SK-N-SH (cell line): Measurements from ENCODE around the gene TMEM97. TPM values are rescaled to one million over a fixed set of nuclear protein-coding genes. Genes with fewer than 3 reads are reported as not detected.

Experiments used
- CTCF ChIA-PET: fragments of 300-600, 350-600 bp; formaldehyde crosslinking; extraction: SDS; loops from one replicate; lab custom pipeline; 2021; lab: Yijun Ruan, JAX
- POLR2A ChIA-PET: fragments of 350-600 bp; sonication (Branson Sonifier 250); formaldehyde crosslinking; extraction: SDS; loops from one replicate; lab custom pipeline; 2020; ENCODE audit warnings: antibody characterized with exemption, inconsistent platforms; lab: Yijun Ruan, JAX
- DNase-seq: peaks from one replicate; pipeline ENCODE4 v3.0.0; 2012
- H2AFZ ChIP-seq: fragments of 200-600 bp; sonication (generic); 2 replicates; pipeline ENCODE4 v1.8.1; 2016; ENCODE audit warnings: antibody characterized with exemption, mild to moderate bottlenecking, low read depth
- H3F3A ChIP-seq: fragments of 200-600 bp; sonication (generic); replicated peaks from 2 replicates; pipeline ENCODE3; 2016; ENCODE audit warnings: antibody characterized with exemption, mild to moderate bottlenecking; ENCODE audit not compliant: insufficient read depth
- H3K27ac ChIP-seq, 2 experiments: fragments of 200-500 bp in 1 of 2; fragments of 200-600 bp in 1 of 2; sonication (Bioruptor generic) in 1 of 2; sonication (generic), shearing (Covaris generic) in 1 of 2; 2 replicates each; pipeline versions ENCODE4 v1.5.1 to v1.6.1; 2014 to 2016; ENCODE audit warnings: low read depth in 2 of 2, inconsistent platforms in 1 of 2, low read length in 1 of 2, mild to moderate bottlenecking in 1 of 2, mixed read lengths in 1 of 2
- H3K27me3 ChIP-seq: fragments of 200-600 bp; sonication (generic), shearing (Covaris generic); 2 replicates; pipeline ENCODE4 v1.6.1; 2016; ENCODE audit warnings: mixed run types; ENCODE audit not compliant: insufficient read depth
- H3K36me3 ChIP-seq, 2 experiments: fragments of 200-500 bp in 1 of 2; fragments of 200-600 bp in 1 of 2; sonication (Bioruptor generic) in 1 of 2; sonication (generic) in 1 of 2; replicated peaks in 1 of 2; 2 replicates each; pipeline versions ENCODE3 to v1.5.1; 2014 to 2016; ENCODE audit warnings: low read length in 1 of 2, mild to moderate bottlenecking in 1 of 2; ENCODE audit not compliant: insufficient read depth in 2 of 2, control insufficient read depth in 1 of 2
- H3K4me1 ChIP-seq, 2 experiments: fragments of 200-500 bp in 1 of 2; fragments of 200-600 bp in 1 of 2; sonication (Bioruptor generic) in 1 of 2; sonication (generic), shearing (Covaris generic) in 1 of 2; 2 replicates each; pipeline versions ENCODE4 v1.5.1 to v1.6.1; 2014 to 2016; ENCODE audit warnings: low read depth in 1 of 2, low read length in 1 of 2, mixed run types in 1 of 2; ENCODE audit not compliant: insufficient read depth in 2 of 2, control insufficient read depth in 1 of 2
- H3K4me2 ChIP-seq: fragments of 200-600 bp; sonication (generic), shearing (Covaris generic); 2 replicates; pipeline ENCODE4 v1.6.1; 2017; ENCODE audit warnings: mixed run types
- H3K4me3 ChIP-seq, 2 experiments: fragments of 200-500 bp in 1 of 2; fragments of 200-600 bp in 1 of 2; sonication (Bioruptor generic) in 1 of 2; sonication (generic), shearing (Covaris generic) in 1 of 2; 2 replicates each; pipeline versions ENCODE4 v1.5.1 to v1.8.1; 2014 to 2016; ENCODE audit warnings: low read depth in 2 of 2, inconsistent platforms in 1 of 2, low read length in 1 of 2, mild to moderate bottlenecking in 1 of 2, mixed read lengths in 1 of 2, moderate library complexity in 1 of 2
- H3K79me2 ChIP-seq: fragments of 200-600 bp; sonication (generic); 2 replicates; pipeline ENCODE4 v1.8.1; 2017; ENCODE audit warnings: mild to moderate bottlenecking; ENCODE audit not compliant: insufficient read depth
- H3K9ac ChIP-seq: fragments of 200-600 bp; sonication (generic); 2 replicates; pipeline ENCODE4 v1.6.1; 2017; ENCODE audit warnings: mixed run types
- H3K9me2 ChIP-seq: fragments of 200-600 bp; sonication (generic); 2 replicates; pipeline ENCODE4 v1.6.1; 2017; ENCODE audit warnings: mixed run types
- H3K9me3 ChIP-seq: fragments of 200-600 bp; sonication (generic); 2 replicates; pipeline ENCODE4 v1.6.1; 2017; ENCODE audit warnings: mixed run types, mild to moderate bottlenecking, moderate library complexity
- H4K20me1 ChIP-seq: fragments of 200-600 bp; sonication (generic); 2 replicates; pipeline ENCODE4 v1.6.1; 2017; ENCODE audit warnings: mild to moderate bottlenecking, mixed run types; ENCODE audit not compliant: insufficient read depth
- EP300 ChIP-seq, 2 experiments: IDR thresholded peaks; 2 replicates each; pipeline versions ENCODE4 v1.4.0 to v1.6.1; 2012; ENCODE audit warnings: borderline replicate concordance in 1 of 2, low read depth in 1 of 2, low read length in 1 of 2
- FOSL2 ChIP-seq: IDR thresholded peaks from 2 replicates; pipeline ENCODE4 v1.4.0; 2012; ENCODE audit warnings: low read depth, mild to moderate bottlenecking, moderate library complexity, borderline replicate concordance
- FOXM1 ChIP-seq: IDR thresholded peaks from 2 replicates; pipeline ENCODE4 v1.4.0; 2012; ENCODE audit warnings: low read depth, mild to moderate bottlenecking
- RCOR1 ChIP-seq: fragments of 150-350 bp; IDR thresholded peaks from 2 replicates; pipeline ENCODE4 v1.6.1; 2017; ENCODE audit warnings: antibody characterized with exemption, low read length
- RXRA ChIP-seq: IDR thresholded peaks from 2 replicates; pipeline ENCODE4 v1.4.0; 2012; ENCODE audit warnings: low read depth, mild to moderate bottlenecking, borderline replicate concordance
- SIN3A ChIP-seq: IDR thresholded peaks from 2 replicates; pipeline ENCODE4 v1.6.1; 2012; ENCODE audit warnings: low read depth, mild to moderate bottlenecking, low read length, moderate library complexity, borderline replicate concordance
- TCF12 ChIP-seq: IDR thresholded peaks from 2 replicates; pipeline ENCODE4 v1.4.0; 2012
- YY1 ChIP-seq: IDR thresholded peaks from 2 replicates; pipeline ENCODE4 v1.4.0; 2012; ENCODE audit warnings: low read depth, mild to moderate bottlenecking
- WGBS: methylation state at CpG from one replicate; pipeline ENCODE4 v1.1.6; 2017; ENCODE audit warnings: low lambda C conversion rate; 5-methylcytosine and 5-hydroxymethylcytosine counted together
- polyA plus RNA-seq, 3 experiments: library from polyadenylated mRNA; depleted of rRNA; stranded (reverse); fragments of >200 nt; gene quantifications; 2 replicates each; pipeline ENCODE4 v1.2.3, GENCODE V29; 2012
- TF ChIP-seq, protein P1 (sequence below): IDR thresholded peaks from 2 replicates; pipeline ENCODE4 v1.6.1; 2012; ENCODE audit warnings: mild to moderate bottlenecking, low read depth, low read length, moderate library complexity
- TF ChIP-seq, protein P2 (sequence below): fragments of 200-600 bp; sonication (generic); IDR thresholded peaks from 2 replicates; pipeline ENCODE4 v1.6.1; 2017; ENCODE audit warnings: antibody characterized with exemption, mild to moderate bottlenecking, moderate library complexity

TMEM97 gene
- polyA plus RNA-seq, 1 of the 3 experiments (the other 2 are of a cell fraction) = 8.6 TPM

DNA sequence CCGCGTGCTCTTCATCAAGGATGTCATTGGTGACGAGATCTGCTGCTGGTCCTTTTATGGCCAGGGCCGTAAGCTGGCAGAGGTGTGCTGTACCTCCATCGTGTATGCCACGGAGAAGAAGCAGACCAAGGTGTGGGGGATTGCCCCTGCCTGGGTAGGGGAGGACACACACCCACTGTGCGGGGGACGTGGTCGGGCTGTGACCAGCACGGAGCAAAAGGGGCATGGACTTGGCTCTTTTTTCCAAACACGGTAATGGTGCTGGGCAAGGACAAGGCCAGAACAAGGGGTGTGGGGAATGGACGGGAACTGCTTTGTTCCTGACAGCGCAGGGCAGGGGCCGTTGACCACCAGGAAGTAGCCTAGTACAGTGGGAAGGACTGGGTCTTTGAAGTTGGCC is 23.3 kb downstream of the TMEM97 start (continued):
- TF ChIP-seq, protein P1, sequence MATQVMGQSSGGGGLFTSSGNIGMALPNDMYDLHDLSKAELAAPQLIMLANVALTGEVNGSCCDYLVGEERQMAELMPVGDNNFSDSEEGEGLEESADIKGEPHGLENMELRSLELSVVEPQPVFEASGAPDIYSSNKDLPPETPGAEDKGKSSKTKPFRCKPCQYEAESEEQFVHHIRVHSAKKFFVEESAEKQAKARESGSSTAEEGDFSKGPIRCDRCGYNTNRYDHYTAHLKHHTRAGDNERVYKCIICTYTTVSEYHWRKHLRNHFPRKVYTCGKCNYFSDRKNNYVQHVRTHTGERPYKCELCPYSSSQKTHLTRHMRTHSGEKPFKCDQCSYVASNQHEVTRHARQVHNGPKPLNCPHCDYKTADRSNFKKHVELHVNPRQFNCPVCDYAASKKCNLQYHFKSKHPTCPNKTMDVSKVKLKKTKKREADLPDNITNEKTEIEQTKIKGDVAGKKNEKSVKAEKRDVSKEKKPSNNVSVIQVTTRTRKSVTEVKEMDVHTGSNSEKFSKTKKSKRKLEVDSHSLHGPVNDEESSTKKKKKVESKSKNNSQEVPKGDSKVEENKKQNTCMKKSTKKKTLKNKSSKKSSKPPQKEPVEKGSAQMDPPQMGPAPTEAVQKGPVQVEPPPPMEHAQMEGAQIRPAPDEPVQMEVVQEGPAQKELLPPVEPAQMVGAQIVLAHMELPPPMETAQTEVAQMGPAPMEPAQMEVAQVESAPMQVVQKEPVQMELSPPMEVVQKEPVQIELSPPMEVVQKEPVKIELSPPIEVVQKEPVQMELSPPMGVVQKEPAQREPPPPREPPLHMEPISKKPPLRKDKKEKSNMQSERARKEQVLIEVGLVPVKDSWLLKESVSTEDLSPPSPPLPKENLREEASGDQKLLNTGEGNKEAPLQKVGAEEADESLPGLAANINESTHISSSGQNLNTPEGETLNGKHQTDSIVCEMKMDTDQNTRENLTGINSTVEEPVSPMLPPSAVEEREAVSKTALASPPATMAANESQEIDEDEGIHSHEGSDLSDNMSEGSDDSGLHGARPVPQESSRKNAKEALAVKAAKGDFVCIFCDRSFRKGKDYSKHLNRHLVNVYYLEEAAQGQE = no peak
- TF ChIP-seq FOSL2 = no peak
- TF ChIP-seq YY1 = no peak

DNA sequence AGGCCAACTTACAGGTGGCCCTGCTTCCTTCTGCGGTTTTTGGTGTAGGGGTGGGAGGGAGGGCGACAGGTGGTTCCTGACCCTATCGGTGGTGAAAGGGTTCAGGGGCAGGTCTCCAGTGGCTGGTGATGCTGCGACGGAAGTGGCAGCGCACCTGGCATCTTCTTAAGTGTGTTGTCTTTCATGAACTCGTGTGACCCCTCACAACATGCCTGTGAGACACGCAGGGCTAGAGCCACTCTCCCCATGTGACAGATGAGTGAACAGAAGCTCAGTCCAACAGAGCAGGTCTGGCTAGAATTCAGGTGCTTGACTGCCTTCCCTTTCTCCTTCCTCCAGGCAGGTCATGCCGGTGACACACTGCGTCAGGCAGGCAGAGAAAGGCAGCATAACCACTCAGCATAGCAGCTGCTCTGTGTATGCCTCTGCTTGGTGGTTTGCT is 24.5 kb downstream of the TMEM97 start:
- ChIA-PET POLR2A (no interaction called here), CTCF (interaction anchor here (0.6 to 1.5 kb wide), 2 partner anchors 13 to 322 kb away, joined by 3 read pairs; no protein-coding TSS in a partner anchor)
- peaks cover 35% of the 10 kb centered on the region for H3K79me2 ChIP-seq
- no peak overlapping the region for H2AFZ ChIP-seq
- H3K9me2 ChIP-seq = no peaks in the 10 kb centered on the region
- H3K9me3 ChIP-seq = no peaks in the 10 kb centered on the region
- peaks cover 69 to 78% of the 10 kb centered on the region in 2 experiments for H3K36me3 ChIP-seq
- no peak overlapping the region for H3K9ac ChIP-seq
- H3F3A ChIP-seq = peaks cover 42% of the 10 kb centered on the region
- TF ChIP-seq, protein P2, sequence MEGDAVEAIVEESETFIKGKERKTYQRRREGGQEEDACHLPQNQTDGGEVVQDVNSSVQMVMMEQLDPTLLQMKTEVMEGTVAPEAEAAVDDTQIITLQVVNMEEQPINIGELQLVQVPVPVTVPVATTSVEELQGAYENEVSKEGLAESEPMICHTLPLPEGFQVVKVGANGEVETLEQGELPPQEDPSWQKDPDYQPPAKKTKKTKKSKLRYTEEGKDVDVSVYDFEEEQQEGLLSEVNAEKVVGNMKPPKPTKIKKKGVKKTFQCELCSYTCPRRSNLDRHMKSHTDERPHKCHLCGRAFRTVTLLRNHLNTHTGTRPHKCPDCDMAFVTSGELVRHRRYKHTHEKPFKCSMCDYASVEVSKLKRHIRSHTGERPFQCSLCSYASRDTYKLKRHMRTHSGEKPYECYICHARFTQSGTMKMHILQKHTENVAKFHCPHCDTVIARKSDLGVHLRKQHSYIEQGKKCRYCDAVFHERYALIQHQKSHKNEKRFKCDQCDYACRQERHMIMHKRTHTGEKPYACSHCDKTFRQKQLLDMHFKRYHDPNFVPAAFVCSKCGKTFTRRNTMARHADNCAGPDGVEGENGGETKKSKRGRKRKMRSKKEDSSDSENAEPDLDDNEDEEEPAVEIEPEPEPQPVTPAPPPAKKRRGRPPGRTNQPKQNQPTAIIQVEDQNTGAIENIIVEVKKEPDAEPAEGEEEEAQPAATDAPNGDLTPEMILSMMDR = no peak
- TF ChIP-seq SIN3A (no peak), RCOR1 (no peak), EP300 (IDR thresholded peaks at IDR 0.05; ENCODE audit: borderline replicate concordance in 1 of 2, low read depth in 1 of 2, low read length in 1 of 2) (no peak), RXRA (no peak), TCF12 (no peak), FOXM1 (no peak)
- TF ChIP-seq, protein P1 = no peak
- DNase-seq = no peak
- H3K4me2 ChIP-seq = no peak overlapping the region
- H3K4me3 ChIP-seq = no peak overlapping the region
- H3K27ac ChIP-seq = no peak overlapping the region
- no peaks in the 10 kb centered on the region for H3K27me3 ChIP-seq
- peaks cover 15% of the 10 kb centered on the region; the same call in 1 of the 2 replicates for H4K20me1 ChIP-seq
- 100% methylated on average over 6 of the region's 10 CpGs for WGBS
- peaks cover 9 to 23% of the 10 kb centered on the region in 2 experiments for H3K4me1 ChIP-seq
